Measurements from ENCODE around the gene L1CAM.
"Not testable (repeated sequence)": the region's sequence is repeated elsewhere in the genome, so short reads cannot be mapped to it uniquely, and the experiment has no call there.

Gene L1CAM

GRCh38 chrX:153828308-153828707 lies 57.7 kb downstream of the L1CAM start:
- DNase-seq (ENCODE audit: low read depth) = no peak

- DNase-seq (ENCODE audit: low read depth) = no peak
These were observed 58.1 kb downstream of the L1CAM start for GRCh38 chrX:153827903-153828302.

GRCh38 chrX:153827016-153827415 lies 59.0 kb downstream of the L1CAM start:
- no peak for DNase-seq (ENCODE audit: low read depth)

GRCh38 chrX:153825042-153825441 lies 60.9 kb downstream of the L1CAM start:
- no peak for DNase-seq (ENCODE audit: low read depth)

GRCh38 chrX:153824348-153824747 lies 61.6 kb downstream of the L1CAM start:
- no peak for DNase-seq (ENCODE audit: low read depth)

GRCh38 chrX:153821066-153821465 lies 64.9 kb downstream of the L1CAM start:
- DNase-seq (ENCODE audit: low read depth) = no peak

GRCh38 chrX:153820601-153821000 lies 65.4 kb downstream of the L1CAM start:
- no peak for DNase-seq (ENCODE audit: low read depth)

GRCh38 chrX:153819384-153820040 lies 66.5 kb downstream of the L1CAM start:
- DNase-seq (ENCODE audit: low read depth) = no peak

- no peak for DNase-seq (ENCODE audit: low read depth)
These were observed 67.2 kb downstream of the L1CAM start for GRCh38 chrX:153818571-153819383.

- not testable (repeated sequence) for DNase-seq (ENCODE audit: low read depth)
These were observed 67.9 kb downstream of the L1CAM start for GRCh38 chrX:153818064-153818463.

- no peak for DNase-seq (ENCODE audit: low read depth)
These were observed 68.9 kb downstream of the L1CAM start for GRCh38 chrX:153816831-153817690.

- no peak for DNase-seq (ENCODE audit: low read depth)
These were observed 71.2 kb downstream of the L1CAM start for GRCh38 chrX:153814591-153815315.

- no peak for DNase-seq (ENCODE audit: low read depth)
These were observed 72.8 kb downstream of the L1CAM start for GRCh38 chrX:153813161-153813560.

- no peak for DNase-seq (ENCODE audit: low read depth)
These were observed 73.8 kb downstream of the L1CAM start for GRCh38 chrX:153812220-153812619.

Measured in CMK (cell line).